ENCODE measurements around the gene TXNRD1.

The TXNRD1 gene

GRCh38 chr12:104334581-104334980 lies 119.0 kb downstream of the TXNRD1 start:
- H3K4me1 ChIP-seq (ENCODE audit: control insufficient read depth in 2 of 2, insufficient read depth in 2 of 2, low read length in 2 of 2): no peaks in the 10 kb centered on the region
- H3K9ac ChIP-seq (ENCODE audit: low read depth in 1 of 2, low read length in 2 of 2): no peak overlapping the region
- no peak overlapping the region for H3K4me3 ChIP-seq (ENCODE audit: low read length in 2 of 2)
- H3K27ac ChIP-seq (ENCODE audit: low read depth in 2 of 2, low read length in 2 of 2): no peak overlapping the region
- no peaks in the 10 kb centered on the region for H3K27me3 ChIP-seq (ENCODE audit: control insufficient read depth in 2 of 2, insufficient read depth in 2 of 2, low read length in 2 of 2)
- H3K9me3 ChIP-seq (ENCODE audit: control insufficient read depth in 2 of 2, low read length in 2 of 2): no peaks in the 10 kb centered on the region
- peaks cover 25 to 34% of the 10 kb centered on the region in 2 donors for H3K36me3 ChIP-seq (ENCODE audit: control insufficient read depth in 2 of 2, insufficient read depth in 2 of 2, low read length in 2 of 2)

GRCh38 chr12:104336115-104336514 lies 120.5 kb downstream of the TXNRD1 start:
- no peaks in the 10 kb centered on the region for H3K4me1 ChIP-seq (ENCODE audit: control insufficient read depth in 2 of 2, insufficient read depth in 2 of 2, low read length in 2 of 2)
- no peaks in the 10 kb centered on the region for H3K27me3 ChIP-seq (ENCODE audit: control insufficient read depth in 2 of 2, insufficient read depth in 2 of 2, low read length in 2 of 2)
- H3K9me3 ChIP-seq (ENCODE audit: control insufficient read depth in 2 of 2, low read length in 2 of 2): no peaks in the 10 kb centered on the region
- H3K9ac ChIP-seq (ENCODE audit: low read depth in 1 of 2, low read length in 2 of 2): no peak overlapping the region
- H3K36me3 ChIP-seq (ENCODE audit: control insufficient read depth in 2 of 2, insufficient read depth in 2 of 2, low read length in 2 of 2): peaks cover 32 to 44% of the 10 kb centered on the region in 2 donors
- H3K4me3 ChIP-seq (ENCODE audit: low read length in 2 of 2): no peak overlapping the region
- no peak overlapping the region for H3K27ac ChIP-seq (ENCODE audit: low read depth in 2 of 2, low read length in 2 of 2)

DNA sequence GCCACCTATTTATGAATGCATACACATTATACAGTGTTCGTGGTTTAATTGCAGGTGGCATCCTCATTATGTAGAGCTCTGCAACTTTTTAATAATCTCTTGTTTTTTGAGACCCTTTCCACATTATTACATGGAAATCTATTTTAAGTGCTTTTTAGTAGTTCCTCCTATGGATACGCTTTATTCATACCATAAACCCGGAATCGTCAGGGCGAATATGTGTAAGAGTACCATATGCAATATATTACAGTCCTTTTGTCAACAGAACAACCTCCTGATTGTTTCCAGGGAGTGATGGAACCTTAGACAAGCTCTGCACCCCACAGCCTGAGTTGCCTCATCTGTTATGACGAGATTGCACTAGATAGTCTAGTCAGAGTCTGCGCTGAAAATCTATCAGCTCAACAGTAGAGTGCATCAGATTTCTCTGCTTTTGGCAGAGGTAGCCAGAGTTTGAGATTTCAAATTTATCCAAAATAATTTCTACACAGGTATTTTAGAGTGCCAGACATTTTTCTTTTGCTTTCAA lies 121.5 kb downstream of the TXNRD1 start:
- Histone ChIP-seq H3K9me3 (ENCODE audit: control insufficient read depth in 2 of 2, low read length in 2 of 2) (no peaks in the 10 kb centered on the region), H3K4me1 (ENCODE audit: control insufficient read depth in 2 of 2, insufficient read depth in 2 of 2, low read length in 2 of 2) (no peaks in the 10 kb centered on the region), H3K9ac (ENCODE audit: low read depth in 1 of 2, low read length in 2 of 2) (no peak overlapping the region), H3K36me3 (ENCODE audit: control insufficient read depth in 2 of 2, insufficient read depth in 2 of 2, low read length in 2 of 2) (peaks cover 42 to 53% of the 10 kb centered on the region in 2 donors), H3K27ac (ENCODE audit: low read depth in 2 of 2, low read length in 2 of 2) (no peak overlapping the region), H3K27me3 (ENCODE audit: control insufficient read depth in 2 of 2, insufficient read depth in 2 of 2, low read length in 2 of 2) (no peaks in the 10 kb centered on the region), H3K4me3 (ENCODE audit: low read length in 2 of 2) (no peak overlapping the region)

DNA sequence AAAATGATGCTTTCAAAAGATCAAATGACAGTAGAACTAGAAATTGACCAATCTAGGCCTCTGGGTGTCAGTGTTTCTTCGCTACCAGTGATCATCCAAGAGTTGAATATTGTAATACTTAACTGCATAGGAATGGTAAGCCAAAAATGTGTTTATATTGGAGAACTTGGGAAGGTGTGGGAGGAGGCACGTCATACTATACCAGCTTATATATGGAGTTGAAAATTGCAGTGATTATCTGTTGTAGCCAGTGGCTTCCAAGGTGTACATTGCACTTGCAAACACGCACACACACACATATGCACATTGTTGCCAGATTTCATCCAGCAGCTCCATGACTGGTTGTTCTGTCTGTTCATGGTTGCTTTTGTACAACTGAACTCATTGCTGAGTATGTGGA lies 124.1 kb downstream of the TXNRD1 start:
- H3K27me3 ChIP-seq (ENCODE audit: control insufficient read depth in 2 of 2, insufficient read depth in 2 of 2, low read length in 2 of 2): no peaks in the 10 kb centered on the region
- no peaks in the 10 kb centered on the region for H3K9me3 ChIP-seq (ENCODE audit: control insufficient read depth in 2 of 2, low read length in 2 of 2)
- H3K4me3 ChIP-seq (ENCODE audit: low read length in 2 of 2): no peak overlapping the region
- H3K27ac ChIP-seq (ENCODE audit: low read depth in 2 of 2, low read length in 2 of 2): no peak overlapping the region
- H3K4me1 ChIP-seq (ENCODE audit: control insufficient read depth in 2 of 2, insufficient read depth in 2 of 2, low read length in 2 of 2): no peaks in the 10 kb centered on the region
- H3K36me3 ChIP-seq (ENCODE audit: control insufficient read depth in 2 of 2, insufficient read depth in 2 of 2, low read length in 2 of 2): peaks cover 42 to 59% of the 10 kb centered on the region in 2 donors
- H3K9ac ChIP-seq (ENCODE audit: low read depth in 1 of 2, low read length in 2 of 2): no peak overlapping the region

DNA sequence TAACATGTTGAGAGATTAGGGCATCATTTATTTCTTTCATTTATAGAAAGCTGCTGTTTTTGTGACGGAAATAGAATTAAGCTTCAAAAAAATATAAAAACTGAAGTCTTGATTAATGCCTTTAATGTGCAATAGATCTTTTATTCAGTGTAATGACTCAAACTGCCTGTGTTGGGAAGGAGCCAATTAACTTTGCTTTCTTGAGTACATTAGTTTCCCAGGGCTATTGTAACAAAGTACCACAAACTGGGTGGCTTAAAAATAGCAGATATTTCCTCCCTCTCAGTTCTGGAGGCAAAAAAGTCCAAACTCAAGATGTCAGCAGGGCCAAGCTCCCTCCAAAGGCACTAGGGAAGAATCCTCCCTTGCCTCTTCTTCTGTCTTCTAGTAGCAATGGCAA lies 124.6 kb downstream of the TXNRD1 start:
- Histone ChIP-seq H3K4me3 (ENCODE audit: low read length in 2 of 2) (no peak overlapping the region), H3K36me3 (ENCODE audit: control insufficient read depth in 2 of 2, insufficient read depth in 2 of 2, low read length in 2 of 2) (peaks cover 40 to 58% of the 10 kb centered on the region in 2 donors), H3K27me3 (ENCODE audit: control insufficient read depth in 2 of 2, insufficient read depth in 2 of 2, low read length in 2 of 2) (no peaks in the 10 kb centered on the region), H3K27ac (ENCODE audit: low read depth in 2 of 2, low read length in 2 of 2) (no peak overlapping the region), H3K9me3 (ENCODE audit: control insufficient read depth in 2 of 2, low read length in 2 of 2) (no peaks in the 10 kb centered on the region), H3K9ac (ENCODE audit: low read depth in 1 of 2, low read length in 2 of 2) (no peak overlapping the region), H3K4me1 (ENCODE audit: control insufficient read depth in 2 of 2, insufficient read depth in 2 of 2, low read length in 2 of 2) (no peaks in the 10 kb centered on the region)

- no peaks in the 10 kb centered on the region for H3K9me3 ChIP-seq (ENCODE audit: control insufficient read depth in 2 of 2, low read length in 2 of 2)
- no peak overlapping the region for H3K9ac ChIP-seq (ENCODE audit: low read depth in 1 of 2, low read length in 2 of 2)
- peaks cover 40 to 60% of the 10 kb centered on the region in 2 donors for H3K36me3 ChIP-seq (ENCODE audit: control insufficient read depth in 2 of 2, insufficient read depth in 2 of 2, low read length in 2 of 2)
- H3K4me3 ChIP-seq (ENCODE audit: low read length in 2 of 2): no peak overlapping the region
- no peak overlapping the region for H3K27ac ChIP-seq (ENCODE audit: low read depth in 2 of 2, low read length in 2 of 2)
- no peaks in the 10 kb centered on the region for H3K4me1 ChIP-seq (ENCODE audit: control insufficient read depth in 2 of 2, insufficient read depth in 2 of 2, low read length in 2 of 2)
- no peaks in the 10 kb centered on the region for H3K27me3 ChIP-seq (ENCODE audit: control insufficient read depth in 2 of 2, insufficient read depth in 2 of 2, low read length in 2 of 2)
These were observed 125.5 kb downstream of the TXNRD1 start for GRCh38 chr12:104340925-104341611.

DNA sequence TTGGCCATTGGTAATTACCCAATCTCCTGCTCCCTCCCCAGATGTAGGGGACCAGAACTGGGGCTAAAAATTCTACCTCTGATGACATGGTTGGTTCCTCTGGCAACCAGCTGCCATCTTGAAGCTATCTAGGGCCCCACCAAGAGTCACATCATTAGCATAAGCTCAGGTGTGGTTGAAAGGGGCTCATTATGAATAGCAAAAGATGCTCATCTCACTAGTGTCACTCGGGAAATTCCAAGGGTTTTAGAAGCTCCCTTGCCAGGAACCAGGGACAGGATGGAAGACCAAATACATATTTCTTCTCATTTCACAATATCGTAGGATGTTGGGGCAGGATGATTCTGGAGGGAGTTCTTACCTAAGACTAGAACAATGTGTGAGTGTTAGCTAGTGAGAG lies 126.6 kb downstream of the TXNRD1 start:
- Histone ChIP-seq H3K36me3 (ENCODE audit: control insufficient read depth in 2 of 2, insufficient read depth in 2 of 2, low read length in 2 of 2) (peaks cover 36 to 56% of the 10 kb centered on the region in 2 donors), H3K4me3 (ENCODE audit: low read length in 2 of 2) (no peak overlapping the region), H3K4me1 (ENCODE audit: control insufficient read depth in 2 of 2, insufficient read depth in 2 of 2, low read length in 2 of 2) (no peaks in the 10 kb centered on the region), H3K9ac (ENCODE audit: low read depth in 1 of 2, low read length in 2 of 2) (no peak overlapping the region), H3K9me3 (ENCODE audit: control insufficient read depth in 2 of 2, low read length in 2 of 2) (no peaks in the 10 kb centered on the region), H3K27ac (ENCODE audit: low read depth in 2 of 2, low read length in 2 of 2) (no peak overlapping the region), H3K27me3 (ENCODE audit: control insufficient read depth in 2 of 2, insufficient read depth in 2 of 2, low read length in 2 of 2) (no peaks in the 10 kb centered on the region)

DNA sequence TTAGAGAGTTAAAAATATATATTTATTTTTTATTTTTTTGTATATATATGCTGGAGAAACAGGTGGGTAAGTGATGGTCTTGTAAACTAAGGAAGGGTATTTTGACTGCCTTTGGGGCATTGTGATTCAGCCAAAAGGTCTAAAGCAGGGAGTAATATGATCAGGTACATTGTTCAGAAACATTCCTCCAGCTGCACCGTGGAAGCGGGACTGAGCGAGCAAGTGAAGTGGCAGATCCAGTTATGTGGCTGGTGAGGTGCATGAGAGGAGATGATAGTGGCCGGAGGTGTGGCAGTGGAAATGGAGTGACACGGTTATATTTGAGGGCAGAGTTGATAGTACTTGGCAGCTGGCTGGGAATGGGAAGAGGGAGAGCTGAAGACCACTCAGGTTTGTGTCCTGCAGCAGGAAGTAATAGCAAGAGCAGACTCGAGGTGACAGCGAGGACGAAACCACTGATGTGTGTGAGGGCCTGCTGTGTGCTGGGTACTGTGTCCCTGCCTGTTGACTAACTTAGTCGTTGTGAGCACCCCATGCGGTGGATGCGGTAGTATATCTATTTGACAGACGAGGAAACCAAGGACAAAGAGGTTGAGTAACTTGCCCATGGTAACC lies 127.2 kb downstream of the TXNRD1 start:
- Histone ChIP-seq H3K9ac (ENCODE audit: low read depth in 1 of 2, low read length in 2 of 2) (no peak overlapping the region), H3K27ac (ENCODE audit: low read depth in 2 of 2, low read length in 2 of 2) (no peak overlapping the region), H3K4me1 (ENCODE audit: control insufficient read depth in 2 of 2, insufficient read depth in 2 of 2, low read length in 2 of 2) (no peaks in the 10 kb centered on the region), H3K27me3 (ENCODE audit: control insufficient read depth in 2 of 2, insufficient read depth in 2 of 2, low read length in 2 of 2) (no peaks in the 10 kb centered on the region), H3K4me3 (ENCODE audit: low read length in 2 of 2) (no peak overlapping the region), H3K36me3 (ENCODE audit: control insufficient read depth in 2 of 2, insufficient read depth in 2 of 2, low read length in 2 of 2) (peaks cover 40 to 60% of the 10 kb centered on the region in 2 donors), H3K9me3 (ENCODE audit: control insufficient read depth in 2 of 2, low read length in 2 of 2) (no peaks in the 10 kb centered on the region)

DNA sequence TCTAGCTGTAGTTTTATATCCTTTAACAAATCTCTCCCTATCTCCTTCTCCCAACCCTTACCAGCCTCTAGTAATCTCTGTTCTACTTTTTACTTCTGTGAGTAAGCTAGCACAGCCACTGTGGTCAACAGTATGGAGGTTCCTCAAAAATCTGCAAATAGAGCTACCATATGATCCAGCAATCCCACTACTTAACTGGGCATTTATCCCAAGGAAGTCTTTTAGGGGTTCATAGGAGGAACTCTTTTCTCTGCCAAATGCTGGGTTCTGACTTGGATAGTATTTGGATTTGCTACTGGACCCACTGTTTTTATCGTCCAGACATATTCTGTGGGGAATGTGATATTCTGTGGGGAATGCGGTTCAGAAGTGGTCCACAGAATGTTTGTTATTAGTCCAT lies 129.1 kb downstream of the TXNRD1 start:
- Histone ChIP-seq H3K36me3 (ENCODE audit: control insufficient read depth in 2 of 2, insufficient read depth in 2 of 2, low read length in 2 of 2) (peaks cover 47 to 64% of the 10 kb centered on the region in 2 donors), H3K9ac (ENCODE audit: low read depth in 1 of 2, low read length in 2 of 2) (no peak overlapping the region), H3K4me3 (ENCODE audit: low read length in 2 of 2) (no peak overlapping the region), H3K4me1 (ENCODE audit: control insufficient read depth in 2 of 2, insufficient read depth in 2 of 2, low read length in 2 of 2) (no peaks in the 10 kb centered on the region), H3K9me3 (ENCODE audit: control insufficient read depth in 2 of 2, low read length in 2 of 2) (no peaks in the 10 kb centered on the region), H3K27me3 (ENCODE audit: control insufficient read depth in 2 of 2, insufficient read depth in 2 of 2, low read length in 2 of 2) (no peaks in the 10 kb centered on the region), H3K27ac (ENCODE audit: low read depth in 2 of 2, low read length in 2 of 2) (no peak overlapping the region)

- H3K27ac ChIP-seq (ENCODE audit: low read depth in 2 of 2, low read length in 2 of 2): no peak overlapping the region
- no peaks in the 10 kb centered on the region for H3K27me3 ChIP-seq (ENCODE audit: control insufficient read depth in 2 of 2, insufficient read depth in 2 of 2, low read length in 2 of 2)
- peaks cover 47 to 64% of the 10 kb centered on the region in 2 donors for H3K36me3 ChIP-seq (ENCODE audit: control insufficient read depth in 2 of 2, insufficient read depth in 2 of 2, low read length in 2 of 2)
These were observed 129.9 kb downstream of the TXNRD1 start for GRCh38 chr12:104345234-104346066.

More at GRCh38 chr12:104345234-104346066, 129.9 kb downstream of the TXNRD1 start:
- no peaks in the 10 kb centered on the region for H3K4me1 ChIP-seq (ENCODE audit: control insufficient read depth in 2 of 2, insufficient read depth in 2 of 2, low read length in 2 of 2)
- no peak overlapping the region for H3K9ac ChIP-seq (ENCODE audit: low read depth in 1 of 2, low read length in 2 of 2)
- no peak overlapping the region for H3K4me3 ChIP-seq (ENCODE audit: low read length in 2 of 2)
- H3K9me3 ChIP-seq (ENCODE audit: control insufficient read depth in 2 of 2, low read length in 2 of 2): no peaks in the 10 kb centered on the region

All from mucosa of rectum (tissue), 2 donors.